SJSA1 (cell line): ENCODE data around the gene STAT3. TPM values are rescaled to one million over a fixed set of nuclear protein-coding genes. Genes with fewer than 3 reads are reported as not detected.
A peak's percentile ranks its signal among the peaks of the same experiment; 100 is the strongest.

Experiments
- DNase-seq, 2 experiments: peaks; one replicate each; pipeline ENCODE4 v3.0.0-alpha.2; 2015 to 2020; ENCODE audit warnings: low spot score in 2 of 2, low read depth in 1 of 2
- H3K27ac ChIP-seq: fragments of 250-450 bp; sonication (Bioruptor Pico); 2 replicates; pipeline ENCODE4 v1.5.1; 2020; ENCODE audit warnings: mild to moderate bottlenecking, moderate library complexity
- H3K27me3 ChIP-seq: fragments of 250-450 bp; sonication (Bioruptor Pico); replicated peaks from 2 replicates; pipeline ENCODE4 v1.5.1; 2020; ENCODE audit warnings: mild to moderate bottlenecking, moderate library complexity
- H3K36me3 ChIP-seq: fragments of 250-450 bp; sonication (Bioruptor Pico); 2 replicates; pipeline ENCODE4 v1.5.1; 2020; ENCODE audit warnings: mild to moderate bottlenecking
- H3K4me1 ChIP-seq: fragments of 250-450 bp; sonication (Bioruptor Pico); replicated peaks from 2 replicates; pipeline ENCODE4 v1.6.1; 2021; ENCODE audit warnings: mild to moderate bottlenecking
- H3K4me3 ChIP-seq: fragments of 250-450 bp; sonication (Bioruptor Pico); 2 replicates; pipeline ENCODE4 v1.5.1; 2020; ENCODE audit warnings: mild to moderate bottlenecking
- H3K9me3 ChIP-seq: fragments of 250-450 bp; sonication (Bioruptor Pico); replicated peaks from 2 replicates; pipeline ENCODE4 v1.5.1; 2020; ENCODE audit warnings: mild to moderate bottlenecking
- total RNA-seq: library from RNA; depleted of rRNA; stranded (reverse); fragments of >200 nt; shearing (Covaris generic); gene quantifications from 2 replicates; pipeline ENCODE4 v1.2.3, GENCODE V29; 2014

Gene STAT3
- total RNA-seq, 1 experiment from 2014 or later, result 65.8 TPM

- Histone ChIP-seq H3K36me3 (peaks cover 66% of the 10 kb centered on the region), H3K27ac (no peak overlapping the region), H3K4me1 (peaks cover 17% of the 10 kb centered on the region)
Measured at GRCh38 chr17:42414704-42415409, 26.6 kb upstream of the STAT3 start.

GRCh38 chr17:42413464-42414040 is 25.3 kb upstream of the STAT3 start:
- Histone ChIP-seq H3K27ac (no peak overlapping the region), H3K9me3 (no peaks in the 10 kb centered on the region), H3K27me3 (no peaks in the 10 kb centered on the region), H3K4me1 (peaks cover 24% of the 10 kb centered on the region), H3K36me3 (peaks cover 64% of the 10 kb centered on the region), H3K4me3 (no peak overlapping the region)
- DNase-seq, result no peak

More at GRCh38 chr17:42414704-42415409, 26.6 kb upstream of the STAT3 start:
- no peak for DNase-seq
- no peaks in the 10 kb centered on the region for H3K9me3 ChIP-seq
- no peak overlapping the region for H3K4me3 ChIP-seq
- no peaks in the 10 kb centered on the region for H3K27me3 ChIP-seq

DNA sequence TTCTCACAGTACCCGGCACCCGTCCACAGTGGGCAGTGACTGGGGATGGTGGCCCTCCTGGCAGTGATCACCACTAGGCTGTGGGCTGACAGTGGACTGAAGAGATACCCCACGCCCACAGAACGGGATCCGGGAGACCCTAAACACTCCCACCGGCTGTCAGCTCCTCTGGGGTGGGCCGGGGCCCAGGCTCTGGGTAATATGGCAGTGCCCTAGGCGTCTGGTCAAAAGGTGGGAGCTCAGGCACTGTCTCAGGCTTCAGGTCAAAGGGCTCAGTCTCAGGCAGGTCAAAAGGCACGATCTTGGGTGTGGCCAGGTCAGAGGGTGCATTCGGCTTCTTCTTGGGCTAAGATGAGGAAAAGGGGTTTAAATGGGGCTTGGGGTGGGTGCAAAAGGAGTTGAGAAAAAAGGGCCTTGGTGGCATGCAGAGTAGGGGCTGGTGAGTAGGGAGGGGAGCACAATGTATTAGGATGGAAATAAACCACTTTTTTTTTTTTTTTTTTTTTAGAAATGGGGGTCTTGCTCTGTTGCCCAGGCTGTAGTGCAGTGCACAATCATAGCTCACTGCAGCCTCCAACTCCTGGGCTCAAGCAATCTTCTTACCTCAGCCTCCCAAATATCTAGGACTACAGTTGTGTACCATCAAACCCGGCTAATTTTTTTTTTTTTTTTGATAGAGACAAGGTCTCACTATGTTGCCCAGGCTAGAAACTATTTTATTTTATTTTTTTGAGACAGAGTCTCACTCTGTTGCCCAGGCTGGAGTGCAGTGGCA is 23.9 kb upstream of the STAT3 start:
- no peak for DNase-seq
- Histone ChIP-seq H3K27me3 (no peaks in the 10 kb centered on the region), H3K36me3 (peaks cover 54% of the 10 kb centered on the region), H3K4me1 (peaks cover 28% of the 10 kb centered on the region), H3K4me3 (no peak overlapping the region), H3K9me3 (no peaks in the 10 kb centered on the region), H3K27ac (no peak overlapping the region)

DNA sequence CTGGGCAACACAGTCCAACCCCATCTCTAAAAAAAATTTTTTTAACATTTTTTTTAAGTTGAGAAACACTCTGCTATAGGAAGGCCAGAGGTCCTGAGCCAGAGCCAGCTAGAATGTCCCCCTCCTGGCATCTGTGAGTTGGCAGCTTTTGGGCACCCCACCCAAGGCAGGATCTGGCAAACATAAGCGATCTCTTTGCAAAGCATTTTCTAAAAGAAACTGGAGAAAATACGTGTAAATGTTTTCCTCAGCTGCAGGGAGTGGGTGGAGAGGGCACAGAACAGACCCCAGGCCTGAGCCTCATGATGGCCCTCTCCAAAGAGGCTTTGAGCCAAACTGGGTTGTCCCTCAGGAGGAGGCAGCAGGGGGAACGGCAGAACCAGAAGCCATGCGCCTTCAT is 23.1 kb upstream of the STAT3 start:
- Histone ChIP-seq H3K27me3 (no peaks in the 10 kb centered on the region), H3K4me1 (peaks cover 32% of the 10 kb centered on the region), H3K9me3 (no peaks in the 10 kb centered on the region), H3K36me3 (peaks cover 48% of the 10 kb centered on the region), H3K27ac (no peak overlapping the region), H3K4me3 (no peak overlapping the region)
- no peak for DNase-seq

DNA sequence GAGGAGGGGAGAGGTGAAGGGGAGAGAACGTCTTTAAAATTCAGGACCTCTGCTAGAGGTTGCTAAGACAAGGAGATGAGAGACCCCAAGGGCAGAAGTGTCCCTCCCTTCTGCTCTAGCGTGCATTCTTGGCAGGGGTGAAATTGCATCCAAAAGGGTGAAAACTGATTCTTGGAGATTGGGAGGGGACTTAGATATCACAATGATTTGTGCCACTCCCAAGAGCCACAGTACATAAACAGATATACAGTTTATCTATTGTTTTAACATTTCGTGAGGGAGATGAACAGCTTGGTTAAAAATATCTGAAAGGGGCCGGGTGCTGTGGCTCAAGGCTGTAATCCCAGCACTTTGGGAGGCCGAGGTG is 22.1 kb upstream of the STAT3 start:
- Histone ChIP-seq H3K36me3 (peaks cover 47% of the 10 kb centered on the region), H3K4me1 (peaks cover 32% of the 10 kb centered on the region)
- no peak for DNase-seq

GRCh38 chr17:42409523-42410318 is 21.5 kb upstream of the STAT3 start:
- peaks cover 32% of the 10 kb centered on the region for H3K4me1 ChIP-seq
- peak overlapping the region; percentile 44 for H3K27ac ChIP-seq
- no peaks in the 10 kb centered on the region for H3K9me3 ChIP-seq
- peaks cover 49% of the 10 kb centered on the region for H3K36me3 ChIP-seq
- H3K4me3 ChIP-seq, result no peak overlapping the region
- DNase-seq, result peak; percentile 71 to 82
- H3K27me3 ChIP-seq, result no peaks in the 10 kb centered on the region

More for the DNA sequence above, 22.1 kb upstream of the STAT3 start:
- Histone ChIP-seq H3K27ac (peak overlapping the region; percentile 44; the same call in 1 of the 2 replicates), H3K27me3 (no peaks in the 10 kb centered on the region), H3K9me3 (no peaks in the 10 kb centered on the region), H3K4me3 (no peak overlapping the region)

DNA sequence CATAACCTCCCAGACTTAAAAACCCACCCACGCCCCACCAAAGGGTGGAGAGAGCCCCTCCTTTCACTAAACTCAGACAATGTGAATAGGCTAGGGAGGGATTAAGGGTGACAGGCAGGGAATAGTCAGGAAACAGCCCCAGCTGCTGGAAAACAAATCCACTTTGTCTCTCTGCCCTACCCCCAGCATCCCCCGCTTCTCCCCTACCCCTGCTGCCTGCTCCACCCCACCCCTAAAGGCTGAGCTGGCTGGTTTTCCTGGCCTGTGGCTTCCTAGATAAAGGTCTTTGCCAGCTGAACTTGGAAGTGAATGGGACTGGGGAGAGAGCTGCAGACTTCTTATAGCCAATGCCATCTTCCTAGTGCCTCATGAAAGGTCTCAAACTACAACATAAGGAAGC is 19.8 kb upstream of the STAT3 start:
- no peak overlapping the region for H3K27ac ChIP-seq
- H3K4me3 ChIP-seq, result no peak overlapping the region
- no peak for DNase-seq
- no peaks in the 10 kb centered on the region for H3K27me3 ChIP-seq
- H3K9me3 ChIP-seq, result no peaks in the 10 kb centered on the region
- peaks cover 60% of the 10 kb centered on the region for H3K36me3 ChIP-seq
- H3K4me1 ChIP-seq, result peaks cover 32% of the 10 kb centered on the region

DNA sequence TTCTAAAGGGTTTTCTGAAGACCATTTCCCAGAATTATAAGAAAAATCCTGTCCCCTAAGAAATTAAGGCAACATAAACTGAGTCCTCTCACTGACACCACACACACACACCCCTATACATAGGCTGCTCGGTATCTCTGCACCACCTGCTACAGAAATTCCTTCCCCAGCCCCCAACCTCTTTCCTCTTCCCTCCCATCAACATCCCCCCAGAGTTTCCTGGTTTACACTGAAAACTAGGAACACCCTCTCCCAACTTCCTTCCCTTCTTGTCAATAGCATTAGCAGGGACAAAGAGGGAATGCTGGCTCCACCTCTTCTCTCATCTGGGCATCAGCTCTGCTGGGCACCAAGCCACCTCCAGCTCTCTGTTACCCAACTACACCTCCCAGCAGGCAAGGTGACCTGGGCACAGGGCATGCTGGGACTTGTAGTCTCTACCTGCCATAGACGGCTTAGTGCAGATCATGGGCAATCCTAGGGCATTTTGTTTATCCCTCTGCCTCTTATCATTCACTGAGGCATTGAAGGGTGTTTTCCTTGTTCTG is 19.1 kb upstream of the STAT3 start:
- Histone ChIP-seq H3K4me3 (no peak overlapping the region), H3K9me3 (no peaks in the 10 kb centered on the region), H3K4me1 (peaks cover 32% of the 10 kb centered on the region), H3K27ac (no peak overlapping the region), H3K36me3 (peaks cover 64% of the 10 kb centered on the region), H3K27me3 (no peaks in the 10 kb centered on the region)
- DNase-seq, result peak in 1 of 2 experiments; percentile 50

GRCh38 chr17:42406615-42407288 is 18.5 kb upstream of the STAT3 start:
- H3K9me3 ChIP-seq, result no peaks in the 10 kb centered on the region
- H3K27me3 ChIP-seq, result no peaks in the 10 kb centered on the region
- no peak for DNase-seq
- H3K4me3 ChIP-seq, result no peak overlapping the region
- H3K27ac ChIP-seq, result no peak overlapping the region
- H3K36me3 ChIP-seq, result peaks cover 67% of the 10 kb centered on the region
- H3K4me1 ChIP-seq, result peaks cover 32% of the 10 kb centered on the region

GRCh38 chr17:42405963-42406495 is 17.8 kb upstream of the STAT3 start:
- Histone ChIP-seq H3K4me1 (peaks cover 29% of the 10 kb centered on the region), H3K9me3 (no peaks in the 10 kb centered on the region)
- peak; percentile 65 to 75 for DNase-seq

GRCh38 chr17:42405076-42405475 is 16.8 kb upstream of the STAT3 start:
- H3K9me3 ChIP-seq, result no peaks in the 10 kb centered on the region
- peaks cover 23% of the 10 kb centered on the region for H3K4me1 ChIP-seq
- no peak overlapping the region for H3K4me3 ChIP-seq
- H3K36me3 ChIP-seq, result peaks cover 60% of the 10 kb centered on the region
- H3K27ac ChIP-seq, result no peak overlapping the region
- H3K27me3 ChIP-seq, result no peaks in the 10 kb centered on the region
- no peak for DNase-seq

More at GRCh38 chr17:42405963-42406495, 17.8 kb upstream of the STAT3 start:
- H3K27ac ChIP-seq, result no peak overlapping the region
- H3K36me3 ChIP-seq, result peaks cover 65% of the 10 kb centered on the region
- H3K27me3 ChIP-seq, result no peaks in the 10 kb centered on the region
- no peak overlapping the region for H3K4me3 ChIP-seq

DNA sequence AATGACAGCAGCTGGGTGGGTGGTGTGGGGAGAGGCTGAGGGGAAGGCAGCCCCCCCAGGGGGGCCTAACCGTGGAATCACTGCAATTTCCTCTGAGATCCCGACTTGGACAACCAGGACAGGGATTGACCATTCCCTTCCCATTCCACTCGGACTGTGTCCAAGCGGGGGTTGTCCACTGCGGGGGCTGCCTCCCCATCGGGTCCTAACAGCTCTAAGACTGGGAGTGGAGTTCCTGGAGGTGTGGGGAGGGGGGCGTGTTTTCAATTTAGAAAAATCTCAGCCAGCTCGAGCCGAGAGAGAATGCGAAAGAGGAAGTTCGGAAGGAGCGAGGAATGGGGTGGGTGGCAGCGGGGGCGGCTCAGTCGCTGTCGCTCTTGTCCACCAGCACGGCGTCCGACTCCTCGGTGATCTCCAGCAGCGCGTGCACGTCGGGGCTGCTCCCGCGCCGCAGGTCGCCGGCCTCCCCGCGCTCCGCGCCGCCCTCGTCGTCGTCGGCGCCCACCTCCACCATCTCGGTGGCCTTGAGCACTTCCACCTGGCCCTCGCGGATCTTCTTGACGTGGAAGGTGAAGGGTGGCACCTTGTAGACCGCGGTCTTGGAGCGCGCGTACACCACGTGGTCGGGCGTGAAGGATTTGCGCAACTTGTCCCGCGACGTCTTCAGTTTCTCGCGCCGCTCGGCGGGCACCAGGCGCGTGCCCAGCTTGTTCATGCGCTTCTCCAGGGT is 16.2 kb upstream of the STAT3 start:
- no peak overlapping the region for H3K4me3 ChIP-seq
- DNase-seq, result no peak
- H3K27ac ChIP-seq, result no peak overlapping the region
- H3K4me1 ChIP-seq, result peaks cover 17% of the 10 kb centered on the region
- H3K27me3 ChIP-seq, result no peaks in the 10 kb centered on the region
- H3K9me3 ChIP-seq, result no peaks in the 10 kb centered on the region
- peaks cover 58% of the 10 kb centered on the region for H3K36me3 ChIP-seq
